Mononuclear cell (primary cell): ENCODE data around the gene NIPBL. TPM values are rescaled to one million over a fixed set of nuclear protein-coding genes. Genes with fewer than 3 reads are reported as not detected.

Source experiments
- H3K27me3 ChIP-seq: 2 replicates; pipeline ENCODE4 v1.6.0; 2011; ENCODE audit warnings: low read length, control low read depth; ENCODE audit not compliant: insufficient read depth
- H3K4me1 ChIP-seq: 2 replicates; pipeline ENCODE4 v1.5.1; 2011; ENCODE audit warnings: mild to moderate bottlenecking, low read length, control low read depth; ENCODE audit not compliant: insufficient read depth
- H3K4me3 ChIP-seq: 2 replicates; pipeline ENCODE4 v1.5.1; 2011; ENCODE audit warnings: mild to moderate bottlenecking, low read length, moderate library complexity
- H3K9me3 ChIP-seq: 2 replicates; pipeline ENCODE4 v1.5.1; 2011; ENCODE audit warnings: low read depth, mild to moderate bottlenecking, control low read depth, low read length
- total RNA-seq: library from RNA; depleted of rRNA; stranded (reverse); fragments of >200 nt; gene quantifications from one replicate; pipeline ENCODE4 v1.2.3, GENCODE V29; 2012

NIPBL gene
- total RNA-seq, 1 donor = 97.6 TPM

- Histone ChIP-seq H3K4me1 (peaks cover 18% of the 10 kb centered on the region), H3K4me3 (peak overlapping the region; percentile 96), H3K9me3 (no peaks in the 10 kb centered on the region), H3K27me3 (no peaks in the 10 kb centered on the region)
These were observed 1.3 kb upstream of the NIPBL start for GRCh38 chr5:36875051-36875789.

GRCh38 chr5:36875790-36876298 lies 725 bp upstream of the NIPBL start:
- H3K9me3 ChIP-seq = no peaks in the 10 kb centered on the region
- peaks cover 20% of the 10 kb centered on the region for H3K4me1 ChIP-seq
- H3K4me3 ChIP-seq = peak overlapping the region; percentile 96
- H3K27me3 ChIP-seq = no peaks in the 10 kb centered on the region

- H3K4me1 ChIP-seq = peaks cover 21% of the 10 kb centered on the region
- peak overlapping the region; percentile 96 for H3K4me3 ChIP-seq
- no peaks in the 10 kb centered on the region for H3K9me3 ChIP-seq
- H3K27me3 ChIP-seq = no peaks in the 10 kb centered on the region
These were observed 547 bp downstream of the NIPBL start for GRCh38 chr5:36876965-36877666.

GRCh38 chr5:36877667-36878391 lies 1.3 kb downstream of the NIPBL start:
- H3K9me3 ChIP-seq = no peaks in the 10 kb centered on the region

GRCh38 chr5:36878392-36879082 lies 2.0 kb downstream of the NIPBL start:
- H3K4me1 ChIP-seq = peaks cover 21% of the 10 kb centered on the region
- H3K9me3 ChIP-seq = no peaks in the 10 kb centered on the region
- H3K27me3 ChIP-seq = no peaks in the 10 kb centered on the region
- H3K4me3 ChIP-seq = peak overlapping the region; percentile 96

More at GRCh38 chr5:36877667-36878391, 1.3 kb downstream of the NIPBL start:
- peak overlapping the region; percentile 96 for H3K4me3 ChIP-seq
- peaks cover 21% of the 10 kb centered on the region for H3K4me1 ChIP-seq
- H3K27me3 ChIP-seq = no peaks in the 10 kb centered on the region

DNA sequence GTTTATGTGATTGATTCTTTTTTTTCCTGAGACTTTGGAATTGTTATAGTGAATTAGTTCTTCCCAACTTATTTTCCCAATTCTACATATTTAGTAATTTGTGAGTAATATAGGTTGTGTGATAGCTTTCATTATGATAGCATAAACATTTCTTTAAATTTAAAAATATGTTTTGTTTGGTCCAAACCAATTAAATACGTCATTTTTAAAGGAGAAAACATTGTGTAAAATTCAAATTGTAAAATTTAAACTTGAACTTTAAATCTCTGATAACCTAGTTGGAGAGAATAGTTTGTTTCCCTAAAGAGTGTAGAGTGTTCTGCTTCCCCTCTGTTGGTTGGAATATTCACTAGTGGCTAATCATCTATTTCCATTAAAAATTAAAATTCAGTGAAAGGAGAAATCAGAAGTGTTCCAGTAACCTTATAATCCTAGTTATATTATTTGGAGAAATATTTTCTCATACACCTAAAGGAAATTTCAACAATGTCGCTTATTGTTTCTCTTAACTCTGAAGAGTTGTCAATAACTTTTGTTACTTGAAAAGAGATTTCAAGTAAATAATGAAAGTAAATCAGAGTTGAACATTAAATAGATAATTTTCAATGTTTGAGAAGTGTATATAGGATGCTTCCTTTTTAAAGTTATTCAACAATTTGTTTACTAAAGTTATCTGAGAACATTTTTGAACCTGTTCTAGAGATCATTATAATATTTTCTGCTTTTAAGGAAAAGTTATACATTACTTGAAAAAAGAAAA lies 2.9 kb downstream of the NIPBL start:
- Histone ChIP-seq H3K4me1 (peaks cover 19% of the 10 kb centered on the region), H3K9me3 (no peaks in the 10 kb centered on the region), H3K27me3 (no peaks in the 10 kb centered on the region), H3K4me3 (no peak overlapping the region)

DNA sequence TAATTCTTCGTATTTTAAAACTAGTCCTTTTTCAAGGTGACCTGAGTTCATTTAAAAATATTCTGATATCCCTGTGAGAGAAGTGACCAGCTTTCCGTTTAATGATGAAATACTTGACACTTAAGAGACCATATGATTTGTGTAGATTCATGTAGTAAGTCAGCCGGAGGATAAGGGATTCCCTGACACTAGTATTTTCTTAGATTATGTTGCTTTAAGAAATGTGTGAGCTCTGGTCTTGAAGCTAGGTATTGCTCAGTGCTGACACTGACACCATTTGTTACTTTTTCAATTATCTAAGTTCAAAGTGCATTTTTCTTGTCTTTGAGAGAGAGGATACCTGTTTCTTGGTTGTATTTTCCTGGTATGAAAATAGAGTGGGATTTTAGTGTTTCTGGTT lies 4.2 kb downstream of the NIPBL start:
- no peaks in the 10 kb centered on the region for H3K27me3 ChIP-seq
- H3K4me3 ChIP-seq = no peak overlapping the region
- peaks cover 16% of the 10 kb centered on the region for H3K4me1 ChIP-seq
- H3K9me3 ChIP-seq = no peaks in the 10 kb centered on the region

DNA sequence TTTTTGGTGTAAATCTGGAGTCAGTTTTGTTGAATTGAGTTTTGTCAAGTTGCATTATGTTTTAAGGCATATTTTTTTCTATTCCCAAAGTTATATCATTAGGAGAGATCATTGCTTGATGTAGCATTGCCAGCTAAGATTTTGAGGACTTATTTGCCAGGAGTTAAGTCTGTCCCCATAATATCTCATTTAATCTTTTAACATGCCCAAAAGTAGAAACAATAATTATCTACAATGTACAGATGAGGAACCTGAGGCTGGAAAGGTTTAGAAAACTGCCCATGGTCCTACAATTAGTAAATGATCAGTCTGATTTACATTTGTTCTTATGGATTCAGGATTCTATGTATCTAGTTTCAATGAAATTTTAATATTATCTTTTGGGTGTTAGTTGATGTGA lies 4.7 kb downstream of the NIPBL start:
- peaks cover 21% of the 10 kb centered on the region for H3K4me1 ChIP-seq
- H3K4me3 ChIP-seq = no peak overlapping the region

DNA sequence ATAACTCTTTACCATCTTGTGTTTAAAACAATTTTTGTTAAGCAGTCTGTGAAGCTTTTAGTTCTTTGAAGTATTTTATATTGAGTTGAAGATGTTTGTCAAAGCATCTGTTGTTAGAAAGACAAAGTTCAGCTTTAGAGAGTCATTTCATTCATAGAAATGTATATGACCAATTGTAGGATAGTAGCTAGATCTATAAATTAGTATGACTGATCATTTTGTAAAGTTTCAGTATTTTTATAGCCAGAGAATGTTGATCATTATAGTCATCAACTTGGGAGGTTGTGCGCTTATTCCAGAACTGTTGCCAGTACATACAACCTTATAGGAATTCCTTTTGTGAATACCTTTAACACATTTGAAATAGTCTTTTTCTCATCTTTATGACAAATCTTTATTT lies 5.2 kb downstream of the NIPBL start:
- peaks cover 25% of the 10 kb centered on the region for H3K4me1 ChIP-seq
- no peaks in the 10 kb centered on the region for H3K9me3 ChIP-seq
- H3K27me3 ChIP-seq = no peaks in the 10 kb centered on the region
- H3K4me3 ChIP-seq = no peak overlapping the region

More for the DNA sequence above, 4.7 kb downstream of the NIPBL start:
- Histone ChIP-seq H3K9me3 (no peaks in the 10 kb centered on the region), H3K27me3 (no peaks in the 10 kb centered on the region)

- Histone ChIP-seq H3K4me3 (no peak overlapping the region), H3K9me3 (no peaks in the 10 kb centered on the region), H3K27me3 (no peaks in the 10 kb centered on the region), H3K4me1 (peaks cover 25% of the 10 kb centered on the region)
These were observed 5.7 kb downstream of the NIPBL start for GRCh38 chr5:36882250-36882649.

- peaks cover 24% of the 10 kb centered on the region for H3K4me1 ChIP-seq
- no peak overlapping the region for H3K4me3 ChIP-seq
These were observed 7.4 kb downstream of the NIPBL start for GRCh38 chr5:36883894-36884462.

DNA sequence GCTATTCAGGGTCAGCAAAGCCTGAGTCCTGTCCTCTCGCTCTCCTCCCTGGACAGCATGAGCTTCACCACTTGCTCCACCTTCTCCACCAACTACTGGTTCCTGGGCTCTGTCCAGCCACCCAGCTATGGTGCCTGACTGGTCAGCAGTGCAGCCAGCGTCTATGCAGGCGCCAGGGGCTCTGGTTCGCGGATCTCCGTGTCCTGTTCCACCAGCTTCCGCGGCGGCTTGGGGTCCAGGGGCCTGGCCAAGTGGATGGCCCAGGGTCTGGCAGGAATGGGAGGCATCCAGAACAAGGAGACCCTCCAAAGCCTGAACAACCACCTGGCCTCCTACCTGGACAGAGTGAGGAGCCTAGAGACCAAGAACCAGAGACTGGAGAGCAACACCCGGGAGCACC lies 8.6 kb downstream of the NIPBL start:
- Histone ChIP-seq H3K4me1 (peaks cover 24% of the 10 kb centered on the region), H3K9me3 (no peaks in the 10 kb centered on the region), H3K4me3 (no peak overlapping the region), H3K27me3 (no peaks in the 10 kb centered on the region)

More at GRCh38 chr5:36883894-36884462, 7.4 kb downstream of the NIPBL start:
- H3K27me3 ChIP-seq = no peaks in the 10 kb centered on the region
- no peaks in the 10 kb centered on the region for H3K9me3 ChIP-seq

DNA sequence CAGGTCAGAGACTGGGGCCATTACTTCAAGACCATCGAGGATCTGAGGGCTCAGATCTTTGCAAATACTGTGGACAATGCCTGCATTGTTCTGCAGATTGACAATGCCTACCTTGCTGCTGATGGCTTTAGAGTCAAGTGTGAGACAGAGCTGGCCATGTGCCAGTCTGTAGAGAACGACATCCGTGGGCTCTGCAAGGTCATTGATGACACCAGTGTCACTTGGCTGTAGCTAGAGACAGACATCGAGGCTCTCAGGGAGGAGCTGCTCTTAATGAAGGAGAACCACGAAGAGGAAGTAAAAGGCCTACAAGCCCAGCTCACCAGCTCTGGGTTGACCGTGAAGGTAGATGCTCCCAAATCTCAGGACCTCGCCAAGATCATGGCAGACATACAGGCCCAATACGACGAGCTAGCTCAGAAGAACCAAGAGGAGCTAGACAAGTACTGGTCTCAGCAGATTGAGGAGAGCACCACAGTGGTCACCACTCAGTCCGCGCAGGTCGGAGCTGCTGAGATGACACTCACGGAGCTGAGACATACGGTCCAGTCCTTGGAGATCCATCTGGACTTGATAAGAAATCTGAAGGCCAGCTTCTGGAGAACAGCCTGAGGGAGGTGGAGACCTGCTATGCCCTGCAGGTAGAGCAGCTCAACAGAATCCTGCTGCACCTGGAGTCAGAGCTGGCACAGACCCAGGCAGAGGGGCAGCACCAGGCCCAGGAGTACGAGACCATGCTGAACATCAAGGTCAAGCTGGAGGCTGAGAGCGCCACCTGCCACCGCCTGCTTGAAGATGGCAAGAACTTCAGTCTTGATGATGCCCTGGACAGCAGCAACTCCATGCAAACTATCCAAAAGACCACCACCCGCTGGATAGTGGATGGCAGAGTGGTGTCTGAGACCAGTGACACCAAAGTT lies 9.3 kb downstream of the NIPBL start:
- Histone ChIP-seq H3K27me3 (no peaks in the 10 kb centered on the region), H3K9me3 (no peaks in the 10 kb centered on the region), H3K4me1 (peaks cover 22% of the 10 kb centered on the region), H3K4me3 (no peak overlapping the region)
